Endometrium (tissue), 2 donors: ENCODE measurements around the gene RAPGEF1.
"Not testable (repeated sequence)": the region's sequence is repeated elsewhere in the genome, so short reads cannot be mapped to it uniquely, and the experiment has no call there.

ENCODE experiments used
- FAIRE-seq: peaks from 2 replicates; lab custom pipeline; 2012; peaks lifted over from hg19 to GRCh38; lab: Jason Lieb, UNC
- donor health status: control.
- donor health status: control.

The RAPGEF1 gene

GRCh38 chr9:131739959-131740648 lies at the start of gene RAPGEF1:
RAPGEF1 (minus strand) TSS chr9:131740076; CDS start chr9:131739830, 246 bp downstream.
- FAIRE-seq, result no peak

- FAIRE-seq, result no peak
These were observed 49.0 kb upstream of the RAPGEF1 start for GRCh38 chr9:131788851-131789250.

GRCh38 chr9:131787838-131788237 lies 48.0 kb upstream of the RAPGEF1 start:
- FAIRE-seq, result no peak

- FAIRE-seq, result no peak
These were observed 45.0 kb upstream of the RAPGEF1 start for GRCh38 chr9:131784748-131785501.

- no peak for FAIRE-seq
These were observed 41.2 kb upstream of the RAPGEF1 start for GRCh38 chr9:131781069-131781468.

GRCh38 chr9:131776473-131776872 lies 36.6 kb upstream of the RAPGEF1 start:
- FAIRE-seq, result no peak

GRCh38 chr9:131776036-131776435 lies 36.2 kb upstream of the RAPGEF1 start:
- FAIRE-seq, result no peak

- no peak for FAIRE-seq
These were observed 34.8 kb upstream of the RAPGEF1 start for GRCh38 chr9:131774636-131775035.

GRCh38 chr9:131773911-131774379 lies 34.1 kb upstream of the RAPGEF1 start:
- no peak for FAIRE-seq

GRCh38 chr9:131772940-131773339 lies 33.1 kb upstream of the RAPGEF1 start:
- no peak for FAIRE-seq

GRCh38 chr9:131771646-131772045 lies 31.8 kb upstream of the RAPGEF1 start:
- FAIRE-seq, result no peak

GRCh38 chr9:131769361-131769760 lies 29.5 kb upstream of the RAPGEF1 start:
- no peak for FAIRE-seq

- no peak for FAIRE-seq
These were observed 24.7 kb upstream of the RAPGEF1 start for GRCh38 chr9:131764568-131764967.

- FAIRE-seq, result no peak
These were observed 22.6 kb upstream of the RAPGEF1 start for GRCh38 chr9:131762356-131762932.

- no peak for FAIRE-seq
These were observed 19.3 kb upstream of the RAPGEF1 start for GRCh38 chr9:131759017-131759647.

- no peak for FAIRE-seq
These were observed 17.7 kb upstream of the RAPGEF1 start for GRCh38 chr9:131757549-131757948.

GRCh38 chr9:131755541-131756198 lies 15.8 kb upstream of the RAPGEF1 start:
- FAIRE-seq, result no peak

- FAIRE-seq, result no peak
These were observed 15.0 kb upstream of the RAPGEF1 start for GRCh38 chr9:131754846-131755245.

- not testable (repeated sequence) for FAIRE-seq
These were observed 13.9 kb upstream of the RAPGEF1 start for GRCh38 chr9:131753751-131754150.

GRCh38 chr9:131752231-131752884 lies 12.5 kb upstream of the RAPGEF1 start:
- FAIRE-seq, result no peak

GRCh38 chr9:131748411-131748955 lies 8.6 kb upstream of the RAPGEF1 start:
- no peak for FAIRE-seq
